Activated T-helper 1 cell treated with anti-CD3 and anti-CD28 coated beads, Interleukin-12 subunit alpha, Interleukin-12 subunit beta, Interleukin-2, Interleukin-4 antibody, amounts not matched to agents 30 ng/mL and 10 ng/mL and 1 ng/mL, durations not matched to agents 14 hours and 24 hours and 36 hours (primary cell): ENCODE results near the gene SMIM5. TPM values are rescaled to one million over a fixed set of nuclear protein-coding genes. Genes with fewer than 3 reads are reported as not detected.

ENCODE experiments used
- DNase-seq: peaks from one replicate; pipeline ENCODE4 v3.0.0; 2021; ENCODE audit warnings: low spot score
- H3K27ac Mint-ChIP-seq: one replicate; pipeline ENCODE4 v1.8.0; 2021; ENCODE audit warnings: mild to moderate bottlenecking, mixed read lengths
- H3K27me3 Mint-ChIP-seq: one replicate; pipeline ENCODE4 v1.8.0; 2022; ENCODE audit warnings: mild to moderate bottlenecking, moderate library complexity, mixed read lengths; ENCODE audit not compliant: insufficient read depth
- H3K36me3 Mint-ChIP-seq: one replicate; pipeline ENCODE4 v1.8.0; 2021; ENCODE audit warnings: low read depth, mixed read lengths
- H3K4me1 Mint-ChIP-seq: one replicate; pipeline ENCODE4 v1.8.0; 2021; ENCODE audit warnings: low read depth, mixed read lengths
- H3K4me3 Mint-ChIP-seq: one replicate; pipeline ENCODE4 v1.8.0; 2021; ENCODE audit warnings: mild to moderate bottlenecking, moderate library complexity, mixed read lengths
- H3K9me3 Mint-ChIP-seq: one replicate; pipeline ENCODE4 v1.8.0; 2021; ENCODE audit warnings: mixed read lengths
- intact Hi-C: fragments of 100-400 bp; cut with micrococcal nuclease; formaldehyde crosslinking; loops from one replicate; pipeline ENCODE4 v1.15.1; 2024
- total RNA-seq: library from RNA; stranded (reverse); gene quantifications from 2 replicates; pipeline ENCODE4 v1.2.3, GENCODE V29; 2022

SMIM5 gene
- total RNA-seq, 1 donor from 2014 or later = not detected

GRCh38 chr17:75623386-75623785 lies 9.8 kb upstream of the SMIM5 start:
- no peaks in the 10 kb centered on the region for H3K36me3 Mint-ChIP-seq
- H3K27me3 Mint-ChIP-seq = no peaks in the 10 kb centered on the region
- intact Hi-C loops = no loop called here
- no peak overlapping the region for H3K4me3 Mint-ChIP-seq
- H3K4me1 Mint-ChIP-seq = no peaks in the 10 kb centered on the region
- H3K27ac Mint-ChIP-seq = no peak overlapping the region
- H3K9me3 Mint-ChIP-seq = no peaks in the 10 kb centered on the region
- no peak for DNase-seq

DNA sequence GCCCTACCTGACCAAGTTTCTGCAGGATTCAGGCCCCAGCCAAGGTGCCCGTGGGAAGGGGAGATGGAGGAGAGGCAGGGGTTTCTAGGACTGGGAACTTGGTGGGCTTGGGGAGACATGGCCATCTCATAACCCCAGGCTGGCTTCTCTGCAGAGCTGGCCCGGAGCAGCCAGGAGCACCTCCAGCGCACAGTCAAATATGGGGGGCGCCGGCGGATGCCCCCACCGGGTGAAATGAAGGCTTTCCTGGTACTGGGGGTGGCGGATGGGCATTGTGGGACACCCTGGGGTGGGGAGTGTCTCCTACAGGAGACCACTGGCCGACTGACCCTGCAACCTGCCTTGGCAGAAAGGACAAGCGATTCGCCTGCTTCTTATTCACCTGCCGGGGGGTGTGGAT lies 9.2 kb upstream of the SMIM5 start:
- Mint-ChIP-seq H3K36me3 (no peaks in the 10 kb centered on the region), H3K9me3 (no peaks in the 10 kb centered on the region), H3K27me3 (no peaks in the 10 kb centered on the region), H3K27ac (no peak overlapping the region), H3K4me1 (no peaks in the 10 kb centered on the region), H3K4me3 (no peak overlapping the region)
- intact Hi-C loops = no loop called here
- no peak for DNase-seq

- no peak overlapping the region for H3K27ac Mint-ChIP-seq
- H3K4me1 Mint-ChIP-seq = no peaks in the 10 kb centered on the region
- H3K36me3 Mint-ChIP-seq = no peaks in the 10 kb centered on the region
- intact Hi-C loops = no loop called here
- no peaks in the 10 kb centered on the region for H3K9me3 Mint-ChIP-seq
- H3K4me3 Mint-ChIP-seq = no peak overlapping the region
- no peak for DNase-seq
- no peaks in the 10 kb centered on the region for H3K27me3 Mint-ChIP-seq
These were observed 8.4 kb upstream of the SMIM5 start for GRCh38 chr17:75624714-75625345.

GRCh38 chr17:75625813-75626486 lies 7.3 kb upstream of the SMIM5 start:
- no peaks in the 10 kb centered on the region for H3K4me1 Mint-ChIP-seq
- no peaks in the 10 kb centered on the region for H3K27me3 Mint-ChIP-seq
- DNase-seq = no peak
- intact Hi-C loops = no loop called here
- H3K4me3 Mint-ChIP-seq = no peak overlapping the region
- H3K27ac Mint-ChIP-seq = no peak overlapping the region
- H3K36me3 Mint-ChIP-seq = no peaks in the 10 kb centered on the region
- no peaks in the 10 kb centered on the region for H3K9me3 Mint-ChIP-seq

GRCh38 chr17:75626496-75627038 lies 6.7 kb upstream of the SMIM5 start:
- H3K36me3 Mint-ChIP-seq = no peaks in the 10 kb centered on the region
- H3K27ac Mint-ChIP-seq = no peak overlapping the region
- no peaks in the 10 kb centered on the region for H3K27me3 Mint-ChIP-seq
- intact Hi-C loops = no loop called here
- H3K4me1 Mint-ChIP-seq = no peaks in the 10 kb centered on the region
- H3K9me3 Mint-ChIP-seq = no peaks in the 10 kb centered on the region
- no peak overlapping the region for H3K4me3 Mint-ChIP-seq
- no peak for DNase-seq

DNA sequence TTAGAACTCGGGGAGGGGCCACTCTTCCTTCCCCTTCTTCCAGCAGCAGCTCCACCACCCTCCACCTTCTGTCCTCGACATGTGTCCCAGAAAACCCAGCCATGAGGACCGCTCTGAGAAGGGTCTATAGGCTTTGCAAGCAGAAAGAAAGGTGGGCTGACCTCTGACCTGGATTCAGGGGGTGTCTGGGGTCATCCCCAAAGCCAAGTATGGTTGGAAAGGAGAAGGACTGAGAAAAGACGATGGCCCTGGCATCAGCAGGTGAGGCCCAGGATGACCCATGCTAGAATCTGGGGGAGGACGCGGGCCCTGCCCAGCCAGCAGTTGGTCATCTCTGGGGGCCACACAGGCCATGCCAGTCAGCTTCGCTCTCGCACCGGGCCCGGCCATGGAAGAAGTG lies 6.1 kb upstream of the SMIM5 start:
- Mint-ChIP-seq H3K27me3 (no peaks in the 10 kb centered on the region), H3K27ac (no peak overlapping the region), H3K4me3 (no peak overlapping the region), H3K9me3 (no peaks in the 10 kb centered on the region), H3K4me1 (no peaks in the 10 kb centered on the region), H3K36me3 (no peaks in the 10 kb centered on the region)
- DNase-seq = no peak
- intact Hi-C loops = no loop called here

DNA sequence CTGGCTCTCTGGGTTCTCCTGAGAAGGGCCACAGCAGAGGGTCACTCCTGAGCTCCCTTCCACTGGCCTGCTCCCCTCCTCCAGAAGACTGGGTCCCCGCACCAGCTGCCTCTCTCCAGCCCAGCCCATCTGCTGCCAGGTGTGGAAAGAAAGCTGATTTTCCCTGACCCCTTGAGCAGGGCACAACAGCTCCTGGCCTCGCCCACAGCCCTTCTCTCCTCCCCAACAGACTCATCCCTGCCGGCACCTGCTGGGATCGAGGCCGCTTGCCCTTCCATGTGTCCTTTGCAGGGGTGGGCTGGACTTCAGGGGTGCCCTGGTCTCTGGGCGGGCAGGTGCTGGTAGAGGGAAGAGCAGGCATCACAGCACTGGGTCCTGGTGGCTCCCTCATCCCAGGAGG lies 4.8 kb upstream of the SMIM5 start:
- DNase-seq = no peak
- Mint-ChIP-seq H3K4me3 (no peak overlapping the region), H3K9me3 (no peaks in the 10 kb centered on the region), H3K27ac (no peak overlapping the region), H3K4me1 (no peaks in the 10 kb centered on the region), H3K36me3 (no peaks in the 10 kb centered on the region), H3K27me3 (no peaks in the 10 kb centered on the region)
- intact Hi-C loops = no loop called here

DNA sequence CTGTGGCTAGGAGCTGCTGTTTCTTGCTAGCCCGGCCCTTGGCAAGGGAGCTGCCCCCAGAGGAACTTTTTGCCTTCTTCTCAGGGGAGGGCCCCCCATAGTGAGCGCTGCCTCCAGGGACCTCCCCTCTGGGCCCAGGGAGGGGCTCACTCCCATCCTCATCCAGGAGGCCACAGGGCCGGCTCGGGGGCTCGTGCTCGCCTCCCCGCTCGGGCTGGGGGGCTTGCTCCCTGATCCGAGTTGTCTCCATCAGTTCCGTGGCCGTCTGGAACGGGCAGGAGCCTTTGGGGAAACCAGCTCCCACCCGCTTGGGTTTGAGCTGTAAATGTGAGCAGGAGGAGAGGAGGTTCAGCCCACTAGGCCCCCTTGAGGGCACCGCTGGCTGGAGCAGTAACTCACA lies 4.1 kb upstream of the SMIM5 start:
- no peaks in the 10 kb centered on the region for H3K36me3 Mint-ChIP-seq
- no peaks in the 10 kb centered on the region for H3K9me3 Mint-ChIP-seq
- intact Hi-C loops = no loop called here
- no peaks in the 10 kb centered on the region for H3K27me3 Mint-ChIP-seq
- no peaks in the 10 kb centered on the region for H3K4me1 Mint-ChIP-seq
- no peak for DNase-seq
- no peak overlapping the region for H3K4me3 Mint-ChIP-seq
- no peak overlapping the region for H3K27ac Mint-ChIP-seq

DNA sequence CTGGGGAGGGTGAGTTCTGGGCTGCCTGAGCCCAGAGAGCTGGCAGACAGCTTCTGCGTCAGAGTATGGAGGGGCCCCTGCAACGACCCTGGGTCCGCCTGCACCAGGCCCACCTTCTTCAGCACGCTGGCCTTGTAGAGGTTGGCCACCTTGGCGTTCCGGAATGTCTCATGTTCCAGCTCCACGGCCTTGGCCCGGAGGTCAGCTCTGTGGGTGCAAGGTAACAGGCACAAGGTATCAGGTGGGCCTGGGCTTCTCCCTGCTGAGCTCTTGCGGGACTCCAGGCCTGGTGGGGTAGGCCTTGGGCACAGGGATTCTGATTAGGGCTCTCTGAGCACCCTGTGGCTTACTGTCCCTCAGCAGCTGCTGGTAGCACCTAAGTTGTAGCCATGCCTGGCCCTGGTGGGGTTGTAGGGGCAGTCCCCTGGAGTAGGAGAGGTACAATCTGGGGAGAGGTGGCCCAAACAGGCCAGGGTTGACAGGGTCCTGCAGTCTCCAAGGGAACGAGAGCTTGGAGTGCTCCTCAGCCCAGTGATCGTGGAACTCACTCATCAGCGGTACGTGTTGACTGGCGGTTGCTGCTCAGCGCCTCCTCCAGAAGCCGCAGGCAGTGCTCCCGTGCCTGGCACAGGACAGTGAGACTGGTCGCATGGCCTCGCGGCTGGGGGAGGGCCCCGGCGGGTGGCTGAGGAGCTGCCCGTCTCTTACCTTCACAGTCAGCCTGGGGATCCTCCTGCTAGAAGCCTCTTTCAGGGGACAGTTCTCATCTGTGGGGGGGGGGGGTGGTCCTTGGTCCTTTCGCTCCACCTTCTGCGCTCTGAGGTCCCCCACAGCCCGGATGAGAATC lies 2.9 kb upstream of the SMIM5 start:
- H3K27ac Mint-ChIP-seq = no peak overlapping the region

GRCh38 chr17:75631353-75631752 lies 1.9 kb upstream of the SMIM5 start:
- intact Hi-C loops = no loop called here
- H3K4me3 Mint-ChIP-seq = no peak overlapping the region
- H3K4me1 Mint-ChIP-seq = no peaks in the 10 kb centered on the region
- H3K9me3 Mint-ChIP-seq = no peaks in the 10 kb centered on the region
- no peak for DNase-seq
- no peaks in the 10 kb centered on the region for H3K36me3 Mint-ChIP-seq
- H3K27ac Mint-ChIP-seq = no peak overlapping the region
- H3K27me3 Mint-ChIP-seq = no peaks in the 10 kb centered on the region

More for the DNA sequence above, 2.9 kb upstream of the SMIM5 start:
- Mint-ChIP-seq H3K36me3 (no peaks in the 10 kb centered on the region), H3K9me3 (no peaks in the 10 kb centered on the region), H3K4me1 (no peaks in the 10 kb centered on the region), H3K27me3 (no peaks in the 10 kb centered on the region), H3K4me3 (no peak overlapping the region)
- intact Hi-C loops = no loop called here
- no peak for DNase-seq

DNA sequence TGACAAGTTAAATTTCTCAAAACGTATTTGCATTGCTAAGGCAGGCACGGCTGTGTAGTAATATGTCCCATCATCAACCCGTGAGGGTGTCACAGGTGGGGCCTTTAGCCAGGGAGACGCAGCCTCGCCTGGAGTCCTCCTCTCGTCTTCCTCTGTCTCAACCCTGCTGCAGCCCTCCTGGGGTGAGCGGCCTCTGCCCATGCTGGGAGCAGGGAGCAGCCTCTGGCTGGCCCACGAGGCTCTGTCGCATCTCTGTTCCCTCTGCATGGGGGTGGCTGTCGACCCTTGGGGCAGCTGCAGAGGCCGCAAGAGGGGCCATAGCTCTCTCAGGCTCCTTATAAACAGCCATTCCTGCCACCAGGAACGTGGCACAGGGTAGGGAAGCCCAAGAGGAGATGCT lies 806 bp upstream of the SMIM5 start:
- Mint-ChIP-seq H3K27me3 (no peaks in the 10 kb centered on the region), H3K4me1 (no peaks in the 10 kb centered on the region), H3K9me3 (no peaks in the 10 kb centered on the region), H3K27ac (no peak overlapping the region), H3K36me3 (no peaks in the 10 kb centered on the region), H3K4me3 (no peak overlapping the region)
- intact Hi-C loops = no loop called here
- no peak for DNase-seq

GRCh38 chr17:75633486-75634375 lies 497 bp downstream of the SMIM5 start:
- Mint-ChIP-seq H3K27me3 (no peaks in the 10 kb centered on the region), H3K27ac (no peak overlapping the region), H3K4me1 (no peaks in the 10 kb centered on the region)

More at GRCh38 chr17:75633486-75634375, 497 bp downstream of the SMIM5 start:
- Mint-ChIP-seq H3K36me3 (no peaks in the 10 kb centered on the region), H3K9me3 (no peaks in the 10 kb centered on the region), H3K4me3 (no peak overlapping the region)
- peak; percentile 41 for DNase-seq
- intact Hi-C loops = loop anchor here (1.0 kb wide), 3 partner anchors 42 to 207 kb away; no protein-coding TSS in a partner anchor
